IPS DF 4.7 (cell line): ENCODE results near the gene PPARA.

Source experiments
- DNase-seq: peaks from one replicate; pipeline ENCODE4 v3.0.0-alpha.2; 2013; ENCODE audit warnings: low spot score; ENCODE audit errors: extremely low read depth

Gene PPARA

DNA sequence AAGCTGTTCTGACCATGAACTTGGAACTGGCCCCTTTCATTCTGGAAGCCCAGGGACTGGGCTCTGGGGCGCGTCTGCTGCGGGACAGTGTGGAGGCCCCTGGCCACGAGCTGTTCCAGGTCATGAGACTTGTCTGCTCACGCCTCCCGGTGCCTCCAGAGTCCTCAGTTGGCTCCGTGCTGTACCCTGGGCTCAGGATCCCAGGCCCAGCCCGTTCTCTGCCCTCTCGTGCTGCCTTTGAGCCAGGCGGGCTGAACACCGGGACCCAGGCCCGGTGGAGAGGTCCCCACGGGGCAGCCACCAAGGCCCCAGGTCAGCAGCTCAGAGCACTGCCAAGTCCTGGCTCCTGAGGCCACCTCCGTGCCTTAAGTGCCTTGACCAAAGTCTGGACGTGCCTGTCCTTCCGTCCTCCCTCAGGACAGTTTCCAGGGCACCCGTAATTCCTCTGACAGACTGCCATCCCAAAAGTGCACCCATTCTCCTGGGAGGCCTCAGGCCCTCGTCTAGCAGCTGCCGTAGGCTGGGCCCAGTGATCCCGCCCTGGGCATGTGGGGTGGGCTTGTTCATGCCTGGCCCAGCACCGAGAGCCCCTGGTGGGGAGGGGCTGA lies 36.3 kb upstream of the PPARA start:
- no peak for DNase-seq

DNA sequence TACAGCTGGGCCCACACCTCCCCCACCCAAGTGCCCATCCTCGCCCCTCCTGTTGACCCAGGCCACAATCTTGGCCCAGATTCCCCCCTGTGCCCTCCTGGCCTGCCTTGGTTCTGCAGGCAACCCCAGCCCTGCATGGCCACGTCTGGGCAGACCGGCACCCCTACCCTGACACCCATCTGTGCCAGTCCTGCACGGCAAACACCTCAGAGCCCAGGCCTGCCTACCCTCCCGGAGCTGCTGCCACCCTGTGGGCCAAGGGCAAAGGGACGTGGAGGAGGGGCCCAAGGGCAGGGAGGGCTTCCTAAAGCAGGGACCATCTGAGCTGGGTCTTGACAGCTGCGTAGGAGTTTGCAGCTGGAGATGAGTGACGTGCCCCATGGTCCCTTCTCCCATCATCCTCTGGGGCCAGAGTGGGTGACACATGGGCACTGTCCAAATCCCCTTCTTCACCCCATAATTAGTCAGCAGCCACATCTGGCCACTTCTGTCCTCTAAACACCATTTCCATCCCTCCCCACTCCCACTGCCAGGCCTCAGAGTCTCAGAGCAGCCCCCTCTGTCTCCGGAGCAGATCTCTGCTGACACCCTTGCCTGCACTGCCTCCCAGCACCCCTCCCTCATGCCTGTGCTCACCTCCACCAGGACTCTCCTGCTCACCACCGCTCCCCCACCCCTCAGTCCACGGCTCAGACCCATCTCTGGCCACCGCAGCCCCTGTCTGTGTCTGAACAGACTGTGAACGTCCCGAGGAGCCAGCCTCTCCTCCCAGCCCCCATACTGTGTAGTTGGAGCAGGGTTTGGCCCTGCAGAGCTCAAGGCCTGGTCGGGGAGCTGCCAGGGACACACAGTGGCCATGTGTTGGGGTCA lies 35.6 kb upstream of the PPARA start:
- no peak for DNase-seq

DNA sequence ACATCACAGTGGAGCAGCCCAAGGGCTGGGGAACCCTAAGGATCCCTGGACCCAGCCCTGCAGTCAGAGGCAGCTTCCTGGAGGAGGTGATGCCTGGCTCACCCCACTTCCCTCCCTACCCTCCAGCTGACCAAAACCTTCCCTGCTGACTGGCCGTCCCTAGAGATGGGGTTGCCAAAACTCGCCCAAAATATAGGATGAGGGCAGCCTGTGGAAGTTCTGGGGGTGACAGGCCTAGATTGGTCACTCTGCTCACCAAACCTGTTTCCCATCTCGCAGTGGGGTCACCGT lies 35.0 kb upstream of the PPARA start:
- no peak for DNase-seq

DNA sequence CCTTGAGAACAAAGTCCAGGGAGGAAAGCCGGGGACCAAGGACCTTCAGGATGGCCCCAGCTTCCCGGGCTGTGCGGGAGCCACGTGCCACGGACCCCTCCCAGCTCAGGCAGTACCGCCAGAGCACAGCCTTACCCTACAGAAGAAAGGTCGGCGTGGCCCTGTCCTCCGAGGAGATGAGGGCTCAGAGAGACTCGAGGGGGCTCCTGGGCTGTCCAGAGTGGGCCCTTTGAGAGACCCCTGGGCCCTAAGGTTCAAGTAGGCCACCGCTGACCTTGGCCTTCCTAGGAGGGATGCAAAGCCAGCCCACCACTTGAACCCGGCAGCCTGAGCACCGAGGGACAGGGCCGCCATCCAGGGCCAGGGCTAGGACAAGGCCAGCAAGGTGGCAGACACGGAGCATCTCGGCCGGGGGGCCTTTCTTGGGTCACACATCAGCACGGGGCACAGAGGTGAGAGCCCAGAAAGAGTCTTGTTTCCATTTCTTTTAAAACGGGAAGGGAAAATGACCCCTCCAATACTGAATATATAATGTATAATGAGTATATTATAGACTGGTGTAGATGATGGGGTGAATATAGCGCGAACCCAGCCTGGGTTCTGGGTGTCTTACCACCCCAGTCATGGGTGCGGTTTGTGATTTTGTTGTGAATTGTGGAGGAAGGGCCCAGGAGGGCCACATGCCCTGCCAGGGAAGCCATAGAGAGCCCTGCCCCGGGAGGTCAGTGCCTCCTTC lies 34.4 kb upstream of the PPARA start:
- no peak for DNase-seq

DNA sequence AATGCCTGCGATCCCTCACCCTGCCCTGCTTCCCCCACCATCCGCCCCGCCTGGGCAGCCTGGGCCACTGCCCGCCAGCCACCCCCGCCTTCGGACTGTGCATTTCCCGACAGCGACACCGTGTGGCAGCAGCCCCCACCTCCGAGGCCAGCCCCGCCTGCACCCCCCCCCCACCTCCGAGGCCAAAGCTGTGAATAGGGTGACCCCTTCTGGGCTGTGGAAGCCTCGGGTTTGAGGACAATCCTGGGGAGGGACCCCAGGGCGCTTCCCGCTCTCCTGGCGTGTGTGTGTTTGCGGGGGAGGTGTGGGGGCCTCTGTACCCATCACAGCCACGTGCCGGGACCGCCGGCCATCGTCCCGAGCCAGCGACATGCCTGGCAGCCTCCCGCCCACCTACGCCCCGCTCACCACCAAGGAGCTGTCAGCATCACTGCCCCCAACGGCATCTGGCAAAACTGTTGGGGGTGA lies 33.8 kb upstream of the PPARA start:
- no peak for DNase-seq

DNA sequence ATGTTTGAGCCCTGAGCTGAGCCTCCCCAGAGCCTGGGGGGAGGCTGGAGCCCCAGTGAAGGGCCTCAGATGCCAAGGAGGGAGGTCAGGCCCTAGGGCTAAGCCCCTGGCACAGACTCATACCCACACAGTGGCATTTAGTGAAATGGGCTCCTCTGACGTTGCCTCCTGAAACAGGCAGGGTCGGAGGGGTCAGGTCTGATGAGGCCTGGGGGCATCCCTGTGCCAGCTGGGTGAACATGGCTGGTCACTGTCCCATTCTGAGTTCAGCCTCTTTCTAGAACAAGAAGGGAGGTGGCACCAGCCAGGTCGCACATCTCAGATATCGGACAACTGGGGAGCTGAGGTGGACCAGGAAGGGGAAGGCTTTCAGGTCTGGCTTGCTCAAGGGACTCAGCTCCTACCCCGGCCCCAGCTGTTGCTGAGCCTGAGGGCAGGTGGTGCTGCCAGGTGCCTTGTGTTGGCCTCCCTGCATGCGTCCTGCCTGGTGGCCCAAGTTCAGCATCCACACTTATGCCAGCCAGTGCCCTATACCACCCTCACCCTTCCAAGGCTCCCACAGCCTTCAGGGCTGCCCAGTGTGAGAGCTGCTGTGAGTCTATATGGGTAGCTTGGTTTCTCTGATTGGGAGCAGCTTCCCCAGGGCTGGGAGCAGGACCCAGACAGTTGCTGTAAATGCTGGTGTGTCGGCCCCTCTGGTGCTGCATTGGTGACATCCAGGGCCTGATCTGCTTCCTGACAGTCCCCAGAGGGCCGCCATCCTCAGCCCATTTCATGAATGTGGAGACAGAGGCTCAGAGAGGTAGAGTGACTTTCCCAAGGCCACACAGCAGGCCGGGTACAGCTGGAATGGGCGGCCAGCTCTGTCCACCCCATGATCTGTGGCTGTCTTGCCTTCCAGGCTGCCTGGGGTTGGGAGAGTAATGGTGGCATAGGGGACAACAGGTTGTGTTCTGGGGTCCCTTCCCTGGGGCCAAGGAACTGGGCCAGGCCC lies 32.8 kb upstream of the PPARA start:
- no peak for DNase-seq

DNA sequence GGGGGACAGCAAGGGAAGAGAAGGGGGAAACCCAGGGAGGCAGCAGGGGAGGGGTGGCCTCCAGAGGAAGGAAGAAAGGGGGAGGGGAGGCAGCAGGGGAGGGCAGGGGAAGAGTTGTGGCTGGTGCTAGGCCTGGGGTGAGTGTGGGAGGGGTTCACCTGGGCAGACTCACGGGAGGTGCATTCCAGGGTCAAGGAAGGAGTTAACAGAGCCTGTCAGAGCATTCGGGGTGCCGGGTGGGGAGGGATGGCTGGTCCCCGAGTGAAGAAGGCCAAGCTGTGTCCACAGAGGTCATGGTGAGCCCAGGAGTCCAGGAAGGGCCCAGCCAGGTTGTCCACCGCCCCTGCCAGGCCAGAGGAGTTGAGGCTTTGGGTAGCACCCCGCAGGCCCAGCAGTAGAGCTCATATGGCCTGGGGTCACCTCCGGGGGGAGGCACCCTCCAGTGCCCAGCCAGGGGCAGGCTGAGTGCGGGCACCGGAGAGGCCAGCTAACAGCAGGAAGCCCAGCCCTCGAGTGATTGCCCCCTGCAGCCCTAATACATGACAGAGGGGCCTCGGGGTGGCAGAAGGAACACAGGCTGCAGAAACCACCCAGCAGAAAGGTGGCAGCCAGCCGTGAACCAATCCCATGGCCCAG lies 31.1 kb upstream of the PPARA start:
- DNase-seq = no peak

DNA sequence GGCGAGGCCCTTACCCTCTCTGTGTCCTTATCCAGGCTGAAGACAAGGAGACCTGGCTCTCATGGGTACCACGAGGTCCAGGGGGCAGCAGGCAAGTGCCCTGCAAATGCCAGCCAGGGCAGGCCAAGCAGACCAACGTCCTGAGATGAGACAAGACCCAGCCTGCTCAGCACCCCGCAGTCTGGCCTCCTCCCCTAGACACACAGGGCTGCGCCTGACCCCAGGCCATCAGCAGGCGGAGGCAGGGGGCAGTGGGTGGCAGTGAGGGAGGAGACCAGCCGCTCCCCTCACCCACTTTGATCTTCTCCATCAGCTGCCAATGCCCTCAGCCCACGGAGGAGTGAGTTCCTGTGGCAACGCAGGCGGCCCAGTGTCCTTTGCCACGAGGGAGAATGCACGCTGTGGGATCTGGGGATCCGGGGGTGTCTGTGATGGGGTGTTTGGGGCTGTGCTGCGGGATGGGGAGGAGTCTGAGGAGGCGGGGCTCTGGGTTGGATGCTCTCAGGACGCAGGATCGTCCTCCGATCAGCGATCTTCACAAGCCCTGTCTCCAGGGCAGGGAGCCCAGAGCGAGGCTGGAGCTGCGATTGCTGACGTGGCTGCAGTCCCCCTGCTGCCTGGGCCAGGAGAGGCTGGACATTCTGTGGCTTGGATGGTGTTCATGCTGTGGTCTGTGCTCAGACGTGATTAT lies 30.5 kb upstream of the PPARA start:
- DNase-seq = no peak

DNA sequence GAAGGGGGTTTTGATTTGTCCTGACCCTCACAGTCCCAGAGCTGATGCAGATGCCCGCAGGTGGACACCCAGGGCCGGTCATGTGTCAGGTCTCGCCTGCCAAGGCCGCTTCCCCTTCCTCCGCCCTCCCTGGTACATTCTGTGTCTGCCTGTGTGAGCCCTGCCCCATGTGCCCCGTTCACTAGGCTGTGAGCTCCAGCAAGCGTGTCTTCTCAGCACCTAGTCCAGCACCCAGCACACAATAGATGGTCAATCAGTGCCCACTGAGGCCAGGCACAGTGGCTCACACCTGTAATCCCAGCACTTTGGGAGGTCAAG lies 29.9 kb upstream of the PPARA start:
- no peak for DNase-seq

DNA sequence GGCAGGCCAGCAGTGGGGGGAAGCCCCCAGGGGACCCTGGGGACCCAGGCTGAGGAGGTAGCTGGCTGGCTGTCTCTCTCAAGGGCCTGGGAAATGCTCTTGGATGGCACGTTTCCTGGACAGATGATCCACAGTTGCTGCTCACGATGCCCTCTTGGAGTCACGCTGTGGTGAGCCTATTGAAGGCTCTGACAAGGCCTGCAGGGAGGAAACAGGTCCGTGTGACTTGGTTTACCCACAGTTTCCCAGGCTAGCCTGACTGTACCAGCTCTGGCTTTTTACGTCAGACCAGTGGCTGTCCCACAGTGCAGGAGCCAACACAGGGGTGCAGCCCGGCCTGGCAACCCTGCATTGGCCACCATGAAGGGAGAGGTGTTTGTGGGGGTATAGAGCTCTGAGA lies 29.2 kb upstream of the PPARA start:
- no peak for DNase-seq

DNA sequence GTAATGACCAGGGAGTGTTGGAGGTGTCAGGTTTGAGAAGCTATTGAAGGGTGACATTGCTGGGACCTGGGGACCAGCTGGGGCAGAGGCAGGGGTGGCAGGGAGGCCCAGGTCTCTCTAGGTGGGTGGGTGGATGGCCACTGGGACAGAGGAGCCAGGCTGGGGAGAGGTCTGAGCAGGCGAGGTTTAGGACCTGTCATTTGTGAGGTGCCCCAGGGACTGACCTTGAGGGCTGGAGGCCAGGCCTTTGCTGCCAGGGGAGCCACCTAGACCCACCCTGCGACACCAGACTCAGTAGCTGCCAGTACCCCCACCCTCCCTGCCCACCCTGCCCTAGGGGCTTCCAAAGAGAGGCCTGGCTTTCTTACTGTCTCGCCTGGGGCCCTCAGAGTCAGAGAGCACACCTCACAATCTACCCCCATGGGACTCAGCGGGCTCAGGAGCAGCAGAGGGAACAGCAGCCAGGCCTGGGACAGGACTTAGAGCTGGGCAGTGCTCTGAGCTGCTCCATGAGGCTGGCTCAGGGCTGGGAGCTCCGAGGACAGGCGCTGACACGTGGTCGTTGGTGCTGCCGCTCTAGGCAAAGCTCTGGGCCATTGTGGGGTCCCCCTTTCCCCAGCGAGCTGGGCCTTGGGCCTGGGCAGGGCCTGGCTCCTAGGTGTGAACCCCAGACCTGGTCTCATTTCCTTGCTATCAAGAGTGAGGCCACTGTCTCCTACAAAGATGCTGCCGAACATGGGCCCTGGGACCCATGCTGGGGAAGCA lies 28.6 kb upstream of the PPARA start:
- no peak for DNase-seq

DNA sequence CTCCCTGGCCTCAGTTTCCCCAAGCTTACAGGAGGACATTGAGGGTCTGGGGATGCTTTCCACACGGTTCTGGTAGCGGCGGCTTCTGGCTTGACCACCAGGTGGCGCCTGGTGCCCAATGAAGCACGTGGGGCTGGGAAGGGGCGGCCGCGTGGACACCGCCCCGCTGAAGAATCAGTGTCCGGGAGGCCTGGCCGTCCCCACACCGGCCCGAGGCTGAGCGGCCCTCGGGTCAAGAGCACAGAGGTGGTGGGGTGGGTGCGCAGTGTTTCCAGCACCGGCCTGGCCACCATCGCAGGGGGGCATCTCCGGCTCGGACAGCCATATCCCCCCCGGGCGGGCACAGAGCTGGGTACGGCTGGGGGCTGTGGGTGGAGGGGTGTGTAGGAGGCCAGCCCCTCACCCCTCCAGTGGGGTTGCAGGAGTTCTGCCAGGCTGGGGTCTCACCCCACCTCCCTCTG lies 27.8 kb upstream of the PPARA start:
- DNase-seq = no peak

DNA sequence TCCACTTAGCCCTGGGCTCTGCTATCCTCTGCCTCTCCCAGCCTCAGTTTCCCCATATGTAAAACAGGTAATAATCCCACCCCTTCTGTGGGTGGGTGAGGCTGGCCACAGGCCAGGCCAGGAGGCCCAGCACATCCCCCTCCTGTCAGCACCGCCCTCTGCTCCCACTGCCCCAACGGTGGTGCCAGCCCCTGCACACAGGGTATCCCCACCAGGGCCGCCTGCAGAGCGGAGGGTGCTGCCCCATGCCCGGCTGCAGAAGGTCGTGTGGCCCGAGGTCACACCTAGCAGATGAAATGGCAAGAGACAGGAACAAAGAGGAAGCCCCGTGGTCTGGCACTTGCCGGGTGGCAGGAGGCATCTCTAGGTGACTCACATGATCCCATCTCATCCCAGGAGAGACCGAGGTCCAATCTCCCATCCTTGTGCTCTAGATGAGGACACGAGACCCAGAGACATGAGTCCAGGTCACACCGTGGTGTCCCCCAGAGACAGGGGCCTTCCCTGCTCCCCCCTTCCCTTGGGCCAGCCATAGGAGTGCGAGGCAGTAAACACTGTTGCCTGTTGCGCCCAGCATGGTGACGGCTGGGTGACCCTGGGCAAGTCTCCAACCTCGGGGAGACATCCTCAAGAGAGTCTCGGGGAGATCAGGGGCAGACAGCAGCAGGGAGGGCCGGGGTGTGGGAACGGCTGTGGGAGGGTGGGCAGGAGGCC lies 27.2 kb upstream of the PPARA start:
- DNase-seq = no peak

DNA sequence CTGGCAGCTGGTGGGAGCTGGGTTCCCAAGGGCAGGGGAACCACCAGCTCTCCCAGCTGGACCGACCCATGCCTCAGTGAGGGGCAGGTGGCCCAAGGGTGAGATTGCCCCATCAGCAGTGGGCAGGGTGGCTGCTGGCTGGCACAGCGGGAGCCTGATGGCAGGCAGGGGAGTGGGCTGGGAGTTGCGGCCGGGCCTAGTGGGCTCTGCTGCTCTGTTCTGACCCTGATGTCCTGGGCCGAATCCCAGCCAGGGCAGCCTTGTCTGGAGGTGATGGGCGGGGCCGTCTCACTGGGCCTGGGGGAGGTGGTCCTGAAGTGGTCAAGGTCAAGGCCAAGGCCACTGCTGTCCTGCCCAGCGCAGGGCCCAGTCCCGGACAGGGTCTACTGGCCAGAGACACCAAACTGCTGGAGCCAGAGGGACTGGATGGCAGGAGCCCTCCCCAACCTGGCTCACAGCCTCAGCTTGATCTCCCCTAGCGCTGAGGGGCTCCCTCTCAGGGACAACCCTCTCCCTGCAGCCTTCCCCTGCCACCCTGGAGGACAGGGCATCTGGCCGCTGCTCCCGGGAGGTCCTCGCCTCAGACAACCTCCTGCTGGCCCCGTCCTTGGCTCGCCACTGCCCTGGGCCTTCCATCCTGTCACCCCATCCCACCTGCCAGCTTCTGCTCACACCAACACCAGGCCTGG lies 26.5 kb upstream of the PPARA start:
- no peak for DNase-seq

DNA sequence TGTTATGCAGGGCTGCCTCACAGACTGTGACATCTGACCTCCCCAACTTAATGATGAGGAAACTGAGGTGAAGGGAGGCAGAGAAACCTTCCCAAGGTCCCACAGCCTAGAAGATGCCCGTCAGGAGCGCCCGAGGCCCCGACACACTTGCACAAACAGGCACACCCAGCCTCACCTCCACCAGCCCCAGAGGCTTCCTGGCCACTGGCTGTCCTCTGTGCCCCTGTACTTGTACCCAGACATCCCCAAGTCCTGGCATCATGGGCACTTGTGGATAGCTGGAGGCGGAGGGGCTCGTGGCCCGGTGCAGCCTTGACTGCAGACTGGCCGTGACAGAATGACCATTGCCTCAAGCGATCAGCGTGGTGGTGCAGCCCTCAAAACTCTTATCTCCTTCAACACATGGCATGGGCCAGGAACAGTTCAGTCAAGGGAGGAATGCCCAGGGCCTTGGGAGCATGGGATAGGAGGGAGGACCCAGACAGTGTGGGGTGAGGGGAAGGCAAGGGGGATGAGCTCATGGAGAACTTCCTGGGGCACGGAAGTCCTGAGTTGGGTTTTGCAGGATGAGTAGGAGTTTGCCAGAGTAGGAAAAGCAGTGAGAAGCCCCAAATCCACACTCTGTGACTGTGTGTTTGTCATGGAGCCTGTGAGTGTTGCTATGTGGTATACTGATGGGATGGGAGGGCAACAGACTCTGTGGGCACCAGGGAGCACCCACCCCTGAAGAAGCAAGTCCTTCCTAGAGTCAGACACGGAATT lies 25.8 kb upstream of the PPARA start:
- DNase-seq = no peak

DNA sequence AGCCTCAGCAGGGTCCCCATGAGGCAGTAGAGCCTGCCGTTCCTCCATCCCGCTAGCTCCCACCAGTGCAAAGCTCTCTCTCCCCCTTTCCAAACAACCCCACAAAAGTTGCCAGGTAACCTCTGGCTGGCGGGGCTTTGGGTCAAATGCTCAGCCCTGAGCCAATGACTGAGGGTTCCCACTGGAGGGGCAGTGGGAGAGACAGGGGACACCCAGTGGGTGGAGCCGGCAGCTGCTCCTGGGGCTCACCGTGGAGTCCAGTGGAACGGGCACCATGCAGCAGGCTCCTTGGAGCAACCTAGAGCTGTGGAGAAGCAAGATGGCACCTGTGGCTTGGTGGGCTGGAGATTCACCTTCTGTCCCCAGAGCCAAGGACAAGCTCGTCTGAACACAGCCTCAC lies 25.0 kb upstream of the PPARA start:
- DNase-seq = no peak
